GM10248 (cell line): Measurements from ENCODE around the gene UPK2.

Experiments
- CTCF ChIA-PET: fragments of 300-600 bp; sonication (Branson Sonifier 250); formaldehyde crosslinking; extraction: SDS; loops from one replicate; lab custom pipeline; 2021; ENCODE audit warnings: antibody characterized with exemption; lab: Yijun Ruan, JAX
- POLR2A ChIA-PET: fragments of 350-650 bp; sonication (Branson Sonifier 250); formaldehyde crosslinking; extraction: SDS; loops from one replicate; lab custom pipeline; 2020; ENCODE audit warnings: antibody characterized with exemption; lab: Yijun Ruan, JAX
- DNase-seq: peaks from one replicate; pipeline ENCODE4 v3.0.0; 2012; ENCODE audit errors: extremely low spot score
- TF ChIP-seq, protein P1 (sequence below): IDR thresholded peaks from 2 replicates; pipeline ENCODE4 v1.5.1; 2012; ENCODE audit warnings: mild to moderate bottlenecking, low read depth; ENCODE audit errors: extremely low read depth, missing control alignments, control extremely low read depth

The UPK2 gene

DNA sequence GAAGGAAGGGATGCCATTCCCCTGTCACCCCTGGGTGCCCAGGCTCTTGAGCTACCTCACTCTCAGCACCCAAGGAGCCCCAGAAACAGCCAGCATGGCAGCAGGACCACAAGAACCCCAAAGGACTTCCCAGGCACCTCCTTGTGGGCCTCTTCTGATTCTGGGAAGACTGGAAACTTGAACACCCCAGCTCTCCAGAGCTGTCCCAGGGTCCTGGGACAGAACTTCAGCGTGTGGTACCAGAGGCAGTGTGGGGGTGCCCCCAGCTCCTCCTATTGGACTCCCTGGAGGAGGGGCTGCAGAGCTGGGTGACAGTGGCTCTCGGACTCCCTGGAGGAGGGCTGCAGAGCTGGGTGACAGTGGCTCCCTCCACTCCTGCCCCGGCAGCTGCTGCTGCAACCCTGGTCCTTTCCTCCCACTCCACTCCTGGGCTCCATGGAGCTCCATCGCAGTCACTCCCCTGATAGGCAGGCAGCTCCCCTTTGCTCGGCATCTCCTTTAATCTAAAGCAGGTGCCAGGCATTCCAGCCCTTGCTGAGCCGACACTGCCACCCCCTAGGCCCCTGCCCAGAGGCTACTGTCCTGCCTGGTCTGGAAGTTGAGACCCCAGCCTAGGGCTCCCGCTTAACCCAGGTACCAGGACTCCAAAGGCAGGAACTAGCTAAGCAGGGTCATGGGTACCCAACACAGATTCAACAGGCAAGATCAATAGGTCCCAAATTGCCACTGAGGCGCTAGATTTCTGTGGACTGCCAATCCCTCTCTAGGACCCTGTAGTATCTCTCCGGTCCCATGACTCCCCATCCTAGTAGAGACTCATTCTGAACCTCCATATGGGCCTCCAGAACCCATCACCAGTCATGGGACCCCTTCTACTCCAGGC lies 33.1 kb upstream of the UPK2 start:
- no peak for DNase-seq
- ChIA-PET CTCF (interaction anchor here (1.0 to 3.6 kb wide), 4 partner anchors 13 to 234 kb away, joined by 3 to 53 read pairs (median 5); partner anchors contain the start of gene DDX6), POLR2A (interaction anchor here (1.9 kb wide), 1 partner anchor 172 kb away, joined by 5 read pairs; a partner anchor contains a TSS)
- TF ChIP-seq, protein P1, sequence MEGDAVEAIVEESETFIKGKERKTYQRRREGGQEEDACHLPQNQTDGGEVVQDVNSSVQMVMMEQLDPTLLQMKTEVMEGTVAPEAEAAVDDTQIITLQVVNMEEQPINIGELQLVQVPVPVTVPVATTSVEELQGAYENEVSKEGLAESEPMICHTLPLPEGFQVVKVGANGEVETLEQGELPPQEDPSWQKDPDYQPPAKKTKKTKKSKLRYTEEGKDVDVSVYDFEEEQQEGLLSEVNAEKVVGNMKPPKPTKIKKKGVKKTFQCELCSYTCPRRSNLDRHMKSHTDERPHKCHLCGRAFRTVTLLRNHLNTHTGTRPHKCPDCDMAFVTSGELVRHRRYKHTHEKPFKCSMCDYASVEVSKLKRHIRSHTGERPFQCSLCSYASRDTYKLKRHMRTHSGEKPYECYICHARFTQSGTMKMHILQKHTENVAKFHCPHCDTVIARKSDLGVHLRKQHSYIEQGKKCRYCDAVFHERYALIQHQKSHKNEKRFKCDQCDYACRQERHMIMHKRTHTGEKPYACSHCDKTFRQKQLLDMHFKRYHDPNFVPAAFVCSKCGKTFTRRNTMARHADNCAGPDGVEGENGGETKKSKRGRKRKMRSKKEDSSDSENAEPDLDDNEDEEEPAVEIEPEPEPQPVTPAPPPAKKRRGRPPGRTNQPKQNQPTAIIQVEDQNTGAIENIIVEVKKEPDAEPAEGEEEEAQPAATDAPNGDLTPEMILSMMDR = no peak

DNA sequence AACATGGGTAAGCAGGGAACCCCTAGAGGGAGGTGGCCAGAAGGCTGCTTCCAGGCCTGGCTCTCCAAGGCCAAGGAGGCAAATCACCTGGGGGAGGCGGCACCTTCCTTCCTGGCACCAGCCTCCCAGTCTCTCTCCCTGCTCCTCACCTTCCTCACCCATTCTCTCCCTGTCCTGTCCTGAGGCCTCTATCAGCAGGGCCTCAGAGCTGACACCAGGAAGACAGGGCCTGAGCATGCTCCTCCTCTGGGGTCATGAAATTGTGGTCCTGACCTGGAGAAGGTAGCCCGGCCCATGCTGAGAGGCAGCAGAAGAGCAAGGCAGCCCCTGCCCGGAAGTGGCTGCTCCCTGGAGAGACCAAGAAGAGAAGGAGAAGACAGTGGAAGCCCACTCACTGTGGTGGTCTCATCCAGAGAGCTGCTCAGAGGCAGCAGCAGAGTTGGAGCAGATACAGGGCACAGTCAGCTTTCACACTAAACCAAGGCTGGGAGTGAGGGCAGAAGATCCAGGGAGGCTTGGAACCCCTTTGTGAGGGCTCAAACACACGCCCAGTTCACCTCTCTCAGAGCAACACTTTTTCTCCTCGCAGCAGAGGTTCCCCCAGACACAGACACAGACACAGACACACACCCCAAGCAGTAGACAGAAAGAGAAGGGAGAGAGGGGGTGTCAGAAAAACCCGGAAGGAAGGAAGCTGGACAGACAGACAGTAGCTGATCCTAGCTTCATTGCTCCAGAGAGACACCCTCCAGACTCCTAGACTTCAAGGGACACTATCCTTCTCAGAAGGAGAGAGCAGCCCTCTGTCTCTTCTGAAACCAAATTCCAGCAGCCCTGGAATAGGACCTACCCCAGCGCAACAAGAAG lies 32.1 kb upstream of the UPK2 start:
- CTCF ChIA-PET = interaction anchor here (1.0 to 3.6 kb wide), 5 partner anchors 12 to 235 kb away, joined by 3 to 53 read pairs (median 4); partner anchors contain the start of gene DDX6
- TF ChIP-seq, protein P1 = no peak
- no peak for DNase-seq
- POLR2A ChIA-PET = interaction anchor here (1.9 kb wide), 1 partner anchor 171 kb away, joined by 5 read pairs; a partner anchor contains a TSS

DNA sequence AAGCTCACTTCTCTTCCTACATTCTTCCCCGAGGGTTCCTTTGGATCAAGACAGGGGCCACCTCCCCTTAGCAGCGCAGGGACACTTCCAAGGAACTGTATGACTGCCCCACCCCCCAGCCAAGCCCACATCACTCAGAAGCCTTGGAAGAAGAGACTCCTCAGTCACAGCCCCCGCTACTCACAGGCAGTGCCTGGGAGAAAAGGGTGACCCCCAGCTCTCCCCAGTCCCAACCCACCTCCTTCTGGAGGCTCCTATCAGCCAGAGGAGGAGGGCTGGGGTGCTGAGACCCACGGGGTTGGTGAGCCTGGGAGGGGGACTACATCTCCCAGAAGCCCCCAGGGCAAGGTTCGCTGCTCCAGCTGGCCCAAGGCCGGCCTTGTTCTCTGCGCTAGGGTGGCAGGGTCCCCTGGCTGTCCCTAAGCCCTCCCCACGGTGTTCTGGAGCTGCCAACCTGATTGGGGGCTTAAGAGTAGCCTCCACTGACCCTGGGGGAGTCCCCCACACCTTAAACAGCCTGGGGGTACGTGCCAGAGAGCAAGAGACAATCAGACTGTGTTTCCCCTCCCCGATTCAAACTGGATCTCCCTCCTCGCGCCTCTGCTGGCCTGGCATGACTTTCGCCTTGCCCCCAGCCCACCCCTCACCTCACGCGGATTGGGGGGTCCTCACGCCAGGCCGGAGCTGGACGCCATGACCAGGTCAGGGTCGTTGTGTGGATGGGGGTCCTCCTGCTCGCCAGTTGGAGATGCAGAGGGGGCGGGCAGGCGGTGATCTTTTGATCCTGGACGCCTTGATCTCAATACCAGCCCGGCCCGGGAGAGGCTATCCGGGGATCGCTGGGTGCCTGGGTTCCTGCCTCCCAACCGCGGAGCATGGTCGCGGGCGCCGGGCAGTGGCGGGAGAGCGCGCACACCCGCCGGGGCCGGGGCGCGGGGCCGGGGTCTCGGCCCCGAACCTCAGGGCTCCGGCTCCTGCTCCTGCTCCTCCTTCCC lies 31.2 kb upstream of the UPK2 start:
- ChIA-PET CTCF (interaction anchor here (0.7 to 3.6 kb wide), 16 partner anchors 9 to 236 kb away, joined by 3 to 53 read pairs (median 4); partner anchors contain the start of gene DDX6), POLR2A (interaction anchor here (0.6 to 1.9 kb wide), 2 partner anchors 30 to 170 kb away, joined by 4 to 5 read pairs; a partner anchor contains a TSS)
- TF ChIP-seq, protein P1 = no peak
- peak; percentile 76 for DNase-seq

DNA sequence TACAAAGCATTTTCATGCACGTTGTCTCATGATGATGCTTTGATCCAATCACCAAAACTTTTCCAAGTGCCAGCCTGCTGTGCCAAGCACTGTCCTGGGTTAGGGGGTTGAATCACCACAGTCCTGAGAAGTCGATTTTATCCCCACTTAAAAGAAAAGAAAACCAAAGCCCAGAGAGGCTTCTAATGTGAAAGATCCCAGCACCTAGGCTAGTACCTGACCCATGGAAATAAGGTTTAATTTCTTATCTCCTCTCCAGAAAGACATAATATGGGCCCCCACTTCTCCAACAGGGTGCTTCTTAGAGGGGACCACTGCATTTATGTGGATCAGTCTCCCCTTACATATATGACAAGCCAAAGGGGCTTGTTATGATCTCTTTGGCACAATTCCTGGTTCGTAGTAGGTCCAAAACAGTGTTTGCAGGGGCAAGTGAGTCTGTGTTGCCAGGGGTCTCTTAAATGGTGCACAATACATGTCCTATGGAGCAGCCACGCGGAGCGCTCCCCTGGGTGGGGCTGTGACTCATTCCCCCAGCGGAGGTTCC lies 28.5 kb upstream of the UPK2 start:
- ChIA-PET POLR2A (no interaction called here), CTCF (interaction anchor here (0.7 to 3.5 kb wide), 12 partner anchors 12 to 267 kb away, joined by 3 to 13 read pairs (median 4); partner anchors contain the start of gene CXCR5)
- TF ChIP-seq, protein P1 = no peak
- no peak for DNase-seq

DNA sequence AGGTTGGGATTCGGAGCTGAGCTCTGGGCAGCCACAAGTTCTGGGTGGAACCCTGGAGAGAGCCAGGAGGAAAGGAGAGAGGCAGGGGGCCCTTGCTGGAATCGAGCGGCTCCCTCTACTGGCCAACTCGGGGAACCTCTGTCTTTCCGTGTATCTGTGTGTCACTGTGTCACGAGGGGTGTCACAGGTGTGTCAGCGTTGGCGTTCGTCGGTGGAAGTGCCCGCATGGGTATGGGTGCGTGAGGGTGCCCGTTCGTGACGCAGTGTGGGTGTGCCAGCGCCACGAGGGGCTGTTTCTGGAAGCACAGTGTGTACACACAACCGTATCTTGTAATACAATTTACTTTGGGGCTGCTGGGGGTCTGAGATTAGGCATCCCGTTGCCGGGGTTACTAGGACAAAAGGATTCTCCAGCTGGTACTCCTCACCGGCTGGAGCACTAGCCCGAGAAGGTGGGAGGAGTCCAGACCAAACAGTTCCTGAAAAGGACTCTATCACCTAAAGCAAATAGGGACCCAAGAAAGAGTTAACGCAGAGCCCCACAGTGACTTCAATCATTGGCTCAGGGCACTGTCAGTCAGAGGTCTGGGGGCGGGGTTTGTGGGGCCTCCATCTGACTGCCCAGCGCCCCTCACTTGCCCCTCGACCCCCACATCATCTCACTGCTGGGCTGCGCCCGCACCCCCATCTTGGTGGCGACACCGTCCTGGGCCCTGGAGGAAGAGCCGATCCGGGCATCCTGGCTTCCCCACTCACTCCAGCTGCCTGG lies 27.8 kb upstream of the UPK2 start:
- ChIA-PET POLR2A (interaction anchor here (0.6 kb wide), 1 partner anchor 414 kb away, joined by 4 read pairs; no protein-coding TSS in a partner anchor), CTCF (interaction anchor here (0.7 to 3.5 kb wide), 16 partner anchors 11 to 268 kb away, joined by 3 to 13 read pairs (median 4); partner anchors contain the start of genes CXCR5 and UPK2)
- TF ChIP-seq, protein P1 = peak; percentile 82
- peak; percentile 95 for DNase-seq
